ENCODE results near the gene DVL2. TPM values are rescaled to one million over a fixed set of nuclear protein-coding genes. Genes with fewer than 3 reads are reported as not detected.
A peak's percentile ranks its signal among the peaks of the same experiment; 100 is the strongest.

DVL2 gene
- total RNA-seq, 3 donors from 2014 or later = 32.0 to 58.2 (median 47.9) TPM

- TF ChIP-seq CTCF (IDR thresholded peaks at IDR 0.05) (peak; percentile 23 to 63 (median 61)), POLR2AphosphoS5 (IDR thresholded peaks at IDR 0.05) (peak; percentile 74 to 93 (median 86)), POLR2A (IDR thresholded peaks at IDR 0.05) (peak; percentile 38)
- intact Hi-C loops (cut with DNase I; ENCODE audit: low total_unique reads) = no loop called here
- Histone ChIP-seq H3K36me3 (no peaks in the 10 kb centered on the region), H3K27me3 (no peaks in the 10 kb centered on the region), H3K4me3 (peak within 1 kb of the TSS; percentile 85 to 99 (median 89)), H3K4me1 (peaks cover 4 to 26% of the 10 kb centered on the region in 2 donors), H3K27ac (peak within 1 kb of the TSS; percentile 97 to 100), H3K9me3 (no peaks in the 10 kb centered on the region)
- peak; percentile 99 for DNase-seq (ENCODE audit: low spot score in 2 of 2)
These were observed 5.0 kb upstream of the DVL2 start, which contains the start of gene PHF23 for GRCh38 chr17:7239091-7240027. Gene PHF23 (minus strand): TSS chr17:7239457. CDS start chr17:7239279, 178 bp downstream.

- H3K27me3 ChIP-seq = no peaks in the 10 kb centered on the region
- intact Hi-C loops (cut with DNase I; ENCODE audit: low total_unique reads) = no loop called here
- no peak for TF ChIP-seq CTCF (IDR thresholded peaks at IDR 0.05)
- TF ChIP-seq POLR2AphosphoS5 (IDR thresholded peaks at IDR 0.05) = no peak
- TF ChIP-seq POLR2A (IDR thresholded peaks at IDR 0.05) = no peak
- DNase-seq (ENCODE audit: low spot score in 2 of 2) = no peak
- peak overlapping the region; percentile 85 to 99 (median 89) for H3K4me3 ChIP-seq
- H3K4me1 ChIP-seq = peaks cover 4 to 26% of the 10 kb centered on the region in 2 donors
- no peaks in the 10 kb centered on the region for H3K9me3 ChIP-seq
- H3K36me3 ChIP-seq = no peaks in the 10 kb centered on the region
- peak overlapping the region; percentile 97 to 100 for H3K27ac ChIP-seq
These were observed 4.2 kb upstream of the DVL2 start for GRCh38 chr17:7238420-7239090.

- TF ChIP-seq CTCF (IDR thresholded peaks at IDR 0.05) = no peak
- TF ChIP-seq POLR2A (IDR thresholded peaks at IDR 0.05) = no peak
- peak in 1 of 3 donors; percentile 23 for TF ChIP-seq POLR2AphosphoS5 (IDR thresholded peaks at IDR 0.05)
- H3K27me3 ChIP-seq = no peaks in the 10 kb centered on the region
- no peaks in the 10 kb centered on the region for H3K36me3 ChIP-seq
- H3K27ac ChIP-seq = peak overlapping the region; percentile 97 to 100
- DNase-seq (ENCODE audit: low spot score in 2 of 2) = peak in 1 of 2 donors; percentile 71
- no peaks in the 10 kb centered on the region for H3K9me3 ChIP-seq
- intact Hi-C loops (cut with DNase I; ENCODE audit: low total_unique reads) = no loop called here
- H3K4me1 ChIP-seq = peaks cover 4 to 26% of the 10 kb centered on the region in 2 donors
- peak overlapping the region; percentile 85 to 99 (median 89) for H3K4me3 ChIP-seq
These were observed 3.6 kb upstream of the DVL2 start for GRCh38 chr17:7237761-7238419.

GRCh38 chr17:7237266-7237760 lies 3.0 kb upstream of the DVL2 start:
- Histone ChIP-seq H3K27ac (peak overlapping the region; percentile 97 to 100), H3K36me3 (no peaks in the 10 kb centered on the region), H3K4me1 (peaks cover 4 to 26% of the 10 kb centered on the region in 2 donors), H3K9me3 (no peaks in the 10 kb centered on the region), H3K27me3 (no peaks in the 10 kb centered on the region), H3K4me3 (peak overlapping the region; percentile 85 to 99 (median 89))
- no peak for DNase-seq (ENCODE audit: low spot score in 2 of 2)
- TF ChIP-seq POLR2AphosphoS5 (IDR thresholded peaks at IDR 0.05) = no peak
- no peak for TF ChIP-seq POLR2A (IDR thresholded peaks at IDR 0.05)
- no peak for TF ChIP-seq CTCF (IDR thresholded peaks at IDR 0.05)
- intact Hi-C loops (cut with DNase I; ENCODE audit: low total_unique reads) = no loop called here
